Measurements from ENCODE around the gene COL16A1.

Gene COL16A1

DNA sequence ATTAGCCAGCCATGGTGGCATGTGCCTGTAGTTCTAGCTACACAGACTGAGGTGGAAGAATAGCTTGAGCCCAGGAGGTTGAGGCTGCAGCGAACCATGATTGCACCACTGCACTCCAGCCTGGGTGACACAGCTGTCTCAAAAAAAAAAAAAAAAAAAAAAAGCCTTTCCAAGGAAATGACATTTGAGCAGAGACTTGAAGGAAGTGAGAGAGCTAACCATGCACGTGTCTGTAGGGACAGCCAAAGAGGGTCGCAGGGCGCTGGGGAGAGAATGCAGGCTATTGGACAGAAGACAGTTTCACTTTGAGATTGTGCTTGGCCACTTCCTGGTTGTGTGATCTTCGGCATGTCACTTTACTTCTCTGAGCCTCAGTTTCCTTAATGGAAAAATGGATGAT, 79.5 kb downstream of the COL16A1 start:
- no peak for DNase-seq (ENCODE audit: low read depth)

DNA sequence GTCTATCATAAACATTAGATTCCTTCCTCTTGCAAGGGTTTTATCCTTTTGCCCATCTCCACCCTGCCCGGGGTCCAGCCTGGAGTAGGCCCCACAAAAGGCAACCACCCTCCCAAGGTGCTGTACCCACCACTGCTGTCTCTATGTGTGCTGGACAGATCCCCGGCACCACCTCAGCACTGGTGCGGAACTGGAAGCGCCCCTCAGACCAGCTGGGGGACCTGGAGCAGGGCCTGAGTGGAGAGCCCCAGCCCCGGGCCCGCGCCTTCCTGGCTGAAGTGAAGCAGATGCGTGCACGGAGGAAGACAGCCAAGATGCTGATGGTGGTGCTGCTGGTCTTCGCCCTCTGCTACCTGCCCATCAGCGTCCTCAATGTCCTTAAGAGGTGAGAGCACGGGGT, 80.5 kb downstream of the COL16A1 start:
- no peak for DNase-seq (ENCODE audit: low read depth)

DNA sequence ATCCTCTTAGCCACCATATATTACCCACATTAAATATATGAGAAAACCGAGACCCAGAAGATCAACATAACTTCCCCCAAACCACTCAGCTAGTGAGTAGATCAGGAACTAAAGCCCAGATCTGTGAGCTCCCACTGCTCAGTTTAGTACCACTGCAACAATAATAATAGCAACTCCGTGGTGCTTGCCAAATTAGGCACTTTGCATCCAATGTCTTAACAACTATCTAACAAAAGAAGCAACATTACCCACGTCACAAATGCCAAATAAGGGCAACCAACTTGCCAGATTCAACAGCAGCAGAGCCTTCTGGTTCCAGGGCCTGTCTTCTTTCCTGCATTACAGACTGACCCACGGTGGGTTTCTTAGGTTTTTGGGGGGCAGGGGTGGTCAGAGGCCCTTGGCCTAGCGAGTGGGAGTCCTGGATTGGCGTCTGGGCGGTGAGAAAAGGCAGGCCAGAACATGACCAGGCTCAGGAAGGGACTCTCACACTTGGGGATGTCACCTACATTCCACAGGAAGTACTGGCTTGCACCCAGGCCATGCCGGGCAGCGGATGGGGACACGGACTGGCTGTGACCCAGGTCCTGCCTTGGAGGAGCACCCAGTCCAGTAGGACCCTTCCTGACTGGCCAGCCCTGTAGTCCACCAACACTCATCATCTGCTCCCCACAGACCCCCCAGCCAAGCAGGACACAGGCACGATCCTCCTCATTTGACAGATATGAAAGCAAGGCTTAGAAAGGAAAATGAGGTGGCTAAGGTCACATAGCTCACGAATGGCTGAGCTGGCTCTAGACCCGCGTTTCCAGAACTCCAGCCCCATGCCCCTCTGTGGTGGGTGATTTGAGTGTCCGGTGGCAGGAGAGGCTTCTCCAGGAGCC, 81.7 kb downstream of the COL16A1 start:
- DNase-seq (ENCODE audit: low read depth) = no peak

DNA sequence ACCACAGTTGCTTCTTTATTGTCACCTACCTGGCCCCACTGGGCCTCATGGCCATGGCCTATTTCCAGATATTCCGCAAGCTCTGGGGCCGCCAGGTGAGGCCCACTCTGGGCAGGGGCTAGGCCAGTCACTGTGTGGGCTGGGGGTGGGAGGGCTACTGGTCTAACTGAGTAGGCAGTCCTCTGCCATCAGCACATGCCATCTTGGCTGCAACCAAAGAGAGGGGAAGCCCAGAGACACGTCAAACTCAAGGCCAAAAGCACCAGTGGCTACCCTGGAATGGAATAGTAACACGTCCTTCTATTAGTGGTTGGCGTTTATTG, 82.4 kb downstream of the COL16A1 start:
- no peak for DNase-seq (ENCODE audit: low read depth)

DNA sequence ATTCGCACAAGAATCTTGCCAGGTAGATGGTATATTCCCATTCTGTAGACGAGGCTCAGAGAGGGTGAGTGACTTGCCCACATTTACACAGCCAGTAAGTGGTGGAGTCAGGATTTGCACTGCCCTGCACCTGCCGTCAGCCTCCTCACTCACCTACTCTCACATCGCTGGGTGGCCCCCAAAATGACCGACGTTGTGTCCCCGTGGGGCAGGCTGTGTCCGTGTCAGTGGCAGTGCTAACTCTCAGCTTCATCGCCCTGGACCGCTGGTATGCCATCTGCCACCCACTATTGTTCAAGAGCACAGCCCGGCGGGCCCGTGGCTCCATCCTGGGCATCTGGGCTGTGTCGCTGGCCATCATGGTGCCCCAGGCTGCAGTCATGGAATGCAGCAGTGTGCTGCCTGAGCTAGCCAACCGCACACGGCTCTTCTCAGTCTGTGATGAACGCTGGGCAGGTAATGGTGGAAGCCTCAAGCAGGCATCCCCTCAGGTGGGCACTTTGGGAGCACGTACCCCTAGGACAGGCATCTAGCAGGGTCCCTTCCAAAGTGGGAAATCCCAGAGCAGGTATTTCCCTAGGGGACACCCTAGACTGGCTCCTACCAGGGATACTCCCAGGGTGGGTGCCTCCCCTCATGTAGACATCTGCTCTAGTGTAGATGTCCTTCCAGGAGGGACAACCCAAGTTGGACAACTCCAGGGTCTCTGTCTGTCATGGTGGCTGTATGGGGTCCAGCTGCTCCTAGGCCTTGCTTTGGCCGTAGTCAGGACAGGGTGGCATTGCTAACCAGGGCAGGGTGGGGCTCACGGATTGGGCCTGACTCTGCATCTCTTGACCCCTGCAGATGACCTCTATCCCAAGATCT, 83.0 kb downstream of the COL16A1 start:
- DNase-seq (ENCODE audit: low read depth) = no peak

DNA sequence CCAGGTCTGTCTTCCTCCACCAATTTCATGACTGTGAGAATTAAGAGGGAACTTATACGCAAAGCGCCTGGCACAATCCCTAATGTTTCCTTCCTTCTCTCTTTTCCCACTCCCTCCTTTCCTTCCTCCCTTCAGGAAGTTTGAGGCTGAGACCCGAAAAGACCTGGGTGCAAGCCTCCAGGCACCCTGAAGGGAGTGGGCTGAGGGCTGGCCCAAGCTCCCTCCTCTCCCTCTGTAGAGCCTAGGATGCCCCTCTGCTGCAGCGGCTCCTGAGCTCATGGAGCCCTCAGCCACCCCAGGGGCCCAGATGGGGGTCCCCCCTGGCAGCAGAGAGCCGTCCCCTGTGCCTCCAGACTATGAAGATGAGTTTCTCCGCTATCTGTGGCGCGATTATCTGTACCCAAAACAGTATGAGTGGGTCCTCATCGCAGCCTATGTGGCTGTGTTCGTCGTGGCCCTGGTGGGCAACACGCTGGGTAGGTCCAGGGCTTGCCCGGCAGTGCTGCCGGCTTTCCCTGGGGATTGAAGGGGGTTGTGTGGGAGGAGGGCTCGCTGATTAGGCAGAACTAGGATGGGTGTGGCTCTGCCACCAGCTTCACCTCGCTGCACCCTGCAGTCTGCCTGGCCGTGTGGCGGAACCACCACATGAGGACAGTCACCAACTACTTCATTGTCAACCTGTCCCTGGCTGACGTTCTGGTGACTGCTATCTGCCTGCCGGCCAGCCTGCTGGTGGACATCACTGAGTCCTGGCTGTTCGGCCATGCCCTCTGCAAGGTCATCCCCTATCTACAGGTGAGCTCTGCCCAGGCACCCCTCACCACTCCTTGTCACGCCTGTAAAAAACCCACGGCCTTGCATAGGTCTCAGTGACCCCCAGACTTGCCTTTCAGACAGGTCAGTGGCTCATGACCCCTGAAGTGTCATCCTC, 84.6 kb downstream of the COL16A1 start:
- no peak for DNase-seq (ENCODE audit: low read depth)

DNA sequence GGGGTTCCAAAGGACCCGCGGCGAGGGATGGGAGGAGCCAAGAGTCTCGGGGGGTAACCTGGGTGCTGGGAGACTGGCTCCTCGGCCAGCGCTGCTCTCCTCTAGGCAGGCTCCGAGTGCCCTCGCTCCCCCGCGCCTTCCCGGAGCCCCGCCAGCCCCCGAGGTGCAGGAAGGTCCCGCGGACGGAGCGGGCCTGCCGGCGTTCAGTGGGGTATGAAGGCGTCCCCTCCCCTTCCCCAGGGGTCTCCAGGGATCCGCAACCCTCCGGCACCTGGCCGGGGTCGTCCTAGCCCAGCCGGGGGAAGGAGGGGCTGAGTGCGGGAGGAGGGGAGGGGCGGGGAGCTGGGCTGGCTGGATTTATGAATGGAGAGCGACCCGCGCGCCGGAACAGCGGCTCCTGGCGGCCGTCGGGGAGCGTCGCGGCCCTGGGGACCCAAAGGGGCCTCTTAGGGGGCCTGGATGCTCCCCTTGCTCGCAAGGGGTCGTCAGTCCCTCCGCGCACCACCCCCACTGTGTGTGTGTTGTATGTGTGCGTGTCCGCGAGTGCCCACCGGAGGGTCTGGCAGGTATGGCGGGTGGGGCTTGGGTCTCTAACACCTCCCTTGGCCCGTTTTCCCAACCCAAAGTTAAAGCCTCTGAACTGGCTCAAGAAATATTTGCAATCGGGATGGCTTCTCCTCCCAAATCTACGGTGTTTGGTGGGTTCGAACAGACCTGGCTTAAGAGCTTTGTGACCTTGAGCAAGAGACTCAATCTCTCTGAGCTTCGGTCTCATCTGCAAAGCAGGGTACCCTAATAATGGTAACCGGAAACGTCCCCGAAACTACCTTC, 85.7 kb downstream of the COL16A1 start:
- no peak for DNase-seq (ENCODE audit: low read depth)

DNA sequence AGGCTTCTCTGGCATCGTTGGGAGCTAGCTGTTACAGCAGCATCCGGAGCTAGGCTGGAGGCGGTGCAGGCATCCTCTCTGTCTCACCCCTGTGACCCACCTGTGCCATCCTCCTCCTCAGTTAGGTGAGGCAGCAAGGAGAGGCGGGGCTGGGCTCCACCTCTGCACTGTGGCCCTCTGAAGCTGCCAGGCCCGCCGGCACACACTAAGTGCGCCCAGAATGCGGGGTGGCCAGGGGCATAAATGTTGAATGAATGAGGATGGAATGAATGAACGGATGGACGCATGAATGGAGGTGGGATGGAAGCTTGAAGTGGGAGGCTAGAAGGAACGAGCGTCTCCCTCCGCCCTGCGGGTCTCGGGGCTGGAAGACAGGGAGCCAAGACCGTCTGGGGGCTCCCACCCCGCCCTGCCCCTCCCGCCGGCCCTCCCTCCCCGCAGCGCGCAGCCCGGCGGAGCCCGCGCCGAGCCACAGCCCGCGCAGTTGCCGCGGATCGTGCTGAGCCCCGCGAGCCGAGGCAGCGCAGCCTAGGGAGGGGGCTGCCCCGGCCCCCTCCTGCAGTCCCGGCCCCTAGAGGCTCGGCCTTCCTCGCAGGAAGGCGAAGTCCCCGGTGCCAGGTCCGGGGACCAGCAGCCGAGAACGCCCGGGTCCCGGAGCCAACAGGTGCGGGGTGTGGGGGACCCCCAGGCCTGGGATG, 86.5 kb downstream of the COL16A1 start, which contains the start of gene HCRTR1:
Gene HCRTR1, plus strand, starts transcription at position 472 of the 698 bp plus-strand sequence. CDS start 1,504 bp downstream, outside the sequence.
- DNase-seq (ENCODE audit: low read depth) = no peak

DNA sequence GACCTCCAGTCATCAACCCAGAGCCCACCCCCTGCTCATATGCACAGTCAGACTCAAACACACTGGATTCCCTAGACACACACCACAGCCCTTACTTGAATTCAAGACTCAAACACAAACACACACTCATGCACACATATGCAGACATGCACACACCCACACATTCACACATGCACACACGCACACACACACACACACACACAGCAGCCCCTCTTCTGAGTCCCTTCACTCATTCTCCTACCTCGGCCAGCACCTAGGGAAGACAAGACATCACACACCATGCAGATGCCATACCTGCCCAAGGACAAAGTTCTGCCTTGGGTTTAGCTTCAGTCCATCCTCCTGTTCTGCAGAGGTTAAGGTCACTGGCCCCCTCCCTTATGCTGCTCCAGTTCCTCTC, 87.9 kb downstream of the COL16A1 start:
- no peak for DNase-seq (ENCODE audit: low read depth)

DNA sequence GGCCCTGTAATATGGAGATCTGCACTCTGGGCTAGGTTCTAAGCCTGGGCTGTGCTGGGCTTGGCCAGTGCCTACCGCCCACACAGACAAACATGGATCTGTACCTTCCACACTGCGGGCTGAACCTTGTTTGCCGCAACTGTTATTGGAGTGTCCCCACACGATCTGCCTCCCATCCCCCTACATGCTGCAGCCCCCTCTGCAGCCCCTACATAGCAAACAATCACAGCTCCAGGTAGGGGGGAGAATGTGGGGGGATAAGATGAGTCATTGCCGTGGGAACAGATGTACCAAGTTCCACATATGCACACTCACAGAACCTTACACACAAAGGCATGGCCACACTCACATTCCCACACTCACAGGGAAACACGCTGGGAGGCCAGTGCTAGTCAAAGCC, 88.4 kb downstream of the COL16A1 start:
- no peak for DNase-seq (ENCODE audit: low read depth)

DNA sequence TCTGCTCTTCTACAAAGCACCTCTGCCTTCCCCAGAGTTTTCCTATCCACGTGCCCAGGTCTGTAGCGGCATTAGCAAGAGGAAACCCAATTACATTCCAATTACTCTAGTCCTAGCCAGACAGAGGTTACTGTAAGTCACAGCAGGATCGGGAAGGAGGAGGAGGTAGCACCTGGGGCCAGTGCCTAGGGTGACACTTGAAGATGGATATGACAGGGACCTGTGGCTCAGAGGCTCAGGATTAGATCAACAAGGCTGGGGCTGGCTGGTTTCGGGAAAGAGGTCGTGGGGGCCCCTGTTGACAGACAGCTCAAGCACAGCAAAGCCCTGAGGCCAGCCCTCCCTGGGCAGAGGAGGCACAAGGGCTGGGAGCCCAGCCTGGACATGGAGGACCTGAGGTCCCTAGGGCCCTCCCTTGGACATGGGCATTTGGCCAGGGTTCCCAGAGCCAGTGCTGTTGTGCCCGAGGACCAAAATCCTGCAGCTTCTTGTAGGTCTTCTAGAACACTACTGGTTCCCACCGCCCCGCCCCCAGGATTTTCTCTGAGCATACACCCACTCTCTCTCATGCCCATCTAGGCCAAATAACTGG, 89.3 kb downstream of the COL16A1 start:
- no peak for DNase-seq (ENCODE audit: low read depth)

DNA sequence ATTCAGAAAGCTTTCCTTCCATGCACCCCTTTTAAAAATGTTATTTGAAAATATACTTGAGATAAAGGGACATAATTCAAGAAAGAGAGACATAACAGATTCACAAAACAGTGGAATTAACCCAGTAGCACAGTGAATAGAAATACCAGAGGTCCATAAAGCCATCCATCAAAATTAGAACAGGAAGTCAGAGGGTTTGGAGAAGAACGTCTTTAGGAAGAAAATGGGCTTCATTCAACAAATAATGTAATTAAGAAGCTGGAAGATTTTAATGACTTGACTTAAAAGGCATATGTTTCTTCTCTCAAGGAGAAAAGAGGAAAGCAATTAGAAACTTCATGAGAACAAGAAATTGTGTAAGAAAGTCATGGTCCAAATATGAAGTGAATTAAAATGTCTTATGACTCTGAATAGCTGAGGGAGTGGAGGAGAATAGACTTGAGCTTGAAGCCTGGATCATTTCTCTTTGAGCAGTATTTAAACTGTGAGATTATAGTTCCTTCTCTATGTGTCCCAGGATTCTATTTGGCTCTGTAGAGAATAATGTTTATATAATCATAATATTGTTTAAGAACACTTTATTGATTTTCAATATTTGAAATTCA, 94.2 kb downstream of the COL16A1 start:
- DNase-seq (ENCODE audit: low read depth) = no peak

DNA sequence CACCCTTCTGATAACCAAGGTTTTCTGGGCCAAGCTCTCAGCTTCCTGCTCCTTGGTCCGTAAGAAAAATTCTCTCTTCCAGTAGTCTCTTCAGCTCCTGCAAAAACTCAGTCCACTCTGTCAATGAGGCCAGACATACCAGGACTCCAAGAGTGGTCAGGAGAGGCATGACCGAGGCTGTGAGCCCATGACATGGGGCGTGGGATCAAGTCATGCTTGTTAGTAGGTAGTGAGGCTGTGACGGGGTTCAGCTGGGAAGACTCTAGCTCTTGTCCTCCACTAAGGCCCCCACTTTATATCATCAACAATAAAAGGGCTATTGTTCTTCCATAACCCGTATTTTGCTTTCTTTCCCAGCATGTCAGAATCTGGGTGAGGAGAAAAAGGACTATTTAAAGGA, 96.5 kb downstream of the COL16A1 start:
- no peak for DNase-seq (ENCODE audit: low read depth)

DNA sequence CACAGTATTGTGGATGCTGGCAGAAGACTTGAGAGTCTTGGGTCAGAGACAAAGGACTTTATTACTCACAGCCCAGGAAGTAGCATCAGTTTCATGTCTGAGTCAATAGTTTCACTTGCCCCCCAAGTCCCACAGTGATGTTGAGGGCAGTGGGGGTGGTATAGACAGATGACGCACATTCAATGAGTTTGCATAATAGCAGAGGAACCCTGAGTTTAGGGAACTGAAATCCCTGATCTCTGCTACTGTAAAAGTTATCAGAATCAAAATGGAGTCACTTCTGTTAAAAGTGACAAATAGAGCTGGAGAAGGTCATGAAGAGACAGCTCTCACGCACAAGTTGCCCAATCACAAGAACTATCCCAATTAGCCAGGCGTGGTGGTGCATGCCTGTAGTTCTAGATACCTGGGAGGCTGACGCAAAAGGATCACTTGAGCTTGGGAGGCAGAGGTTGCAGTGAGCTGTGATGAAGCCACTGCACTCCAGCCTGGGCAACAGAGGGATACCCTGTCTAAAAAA, 97.8 kb downstream of the COL16A1 start:
- no peak for DNase-seq (ENCODE audit: low read depth)

Data from T-helper 22 cell (primary cell).